ENCODE measurements around the gene APBA1. TPM values are rescaled to one million over a fixed set of nuclear protein-coding genes. Genes with fewer than 3 reads are reported as not detected.
"Not testable (repeated sequence)": the region's sequence is repeated elsewhere in the genome, so short reads cannot be mapped to it uniquely, and the experiment has no call there.

The APBA1 gene
- total RNA-seq, 1 experiment from 2014 or later, result 0.52 TPM

DNA sequence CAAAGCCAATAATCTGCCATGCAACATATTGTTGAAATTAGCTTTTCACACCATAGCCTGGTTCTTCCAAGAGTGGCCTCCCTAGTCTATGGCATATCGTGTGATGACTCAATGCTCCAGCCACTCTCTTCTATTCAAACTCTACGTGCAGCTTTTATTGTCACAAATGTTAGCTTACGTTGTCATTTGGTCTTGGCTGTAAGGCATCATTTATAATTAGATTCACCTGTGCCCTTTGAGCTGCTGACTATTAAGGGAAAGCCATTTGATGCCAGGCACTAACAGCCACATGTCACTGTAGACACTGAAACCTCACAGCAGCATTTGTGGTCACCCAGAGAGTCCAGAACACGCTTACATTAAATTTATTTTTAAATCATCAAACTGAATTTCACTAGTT, 66.8 kb downstream of the APBA1 start:
- H3K36me3 ChIP-seq (replicated peaks; ENCODE audit: control insufficient read depth, insufficient read depth, low read length), result no peaks in the 10 kb centered on the region
- no peaks in the 10 kb centered on the region for H3K27me3 ChIP-seq (ENCODE audit: control insufficient read depth, insufficient read depth, low read length)
- H3K4me3 ChIP-seq (ENCODE audit: insufficient read depth, low read depth, low read length), result no peak overlapping the region
- no peak for DNase-seq

GRCh38 chr9:69604568-69605219, 67.5 kb downstream of the APBA1 start:
- H3K27me3 ChIP-seq (ENCODE audit: control insufficient read depth, insufficient read depth, low read length), result no peaks in the 10 kb centered on the region
- H3K4me3 ChIP-seq (ENCODE audit: insufficient read depth, low read depth, low read length), result no peak overlapping the region

GRCh38 chr9:69603656-69604055, 68.5 kb downstream of the APBA1 start:
- Histone ChIP-seq H3K4me3 (ENCODE audit: insufficient read depth, low read depth, low read length) (no peak overlapping the region), H3K36me3 (replicated peaks; ENCODE audit: control insufficient read depth, insufficient read depth, low read length) (no peaks in the 10 kb centered on the region), H3K27me3 (ENCODE audit: control insufficient read depth, insufficient read depth, low read length) (no peaks in the 10 kb centered on the region)
- DNase-seq, result no peak

More at GRCh38 chr9:69604568-69605219, 67.5 kb downstream of the APBA1 start:
- DNase-seq, result no peak
- H3K36me3 ChIP-seq (replicated peaks; ENCODE audit: control insufficient read depth, insufficient read depth, low read length), result no peaks in the 10 kb centered on the region

DNA sequence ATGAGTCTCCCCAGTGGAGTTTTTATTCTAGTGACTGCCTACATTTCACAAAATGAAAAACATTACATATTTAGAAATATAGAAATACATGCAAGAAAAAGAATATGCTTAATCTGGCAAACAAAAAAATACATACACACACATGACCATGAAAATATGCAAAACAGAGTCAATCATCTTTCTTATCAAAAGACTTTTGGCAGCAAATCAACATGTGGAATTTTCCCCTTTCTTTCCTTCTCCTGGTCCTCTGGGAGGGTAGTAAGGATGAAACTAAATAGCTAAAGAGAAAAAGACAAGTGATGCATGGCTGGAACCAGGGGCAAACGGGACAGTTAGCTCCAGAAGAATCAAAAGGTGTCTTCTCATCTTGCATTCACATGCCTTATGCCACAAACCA, 69.4 kb downstream of the APBA1 start:
- DNase-seq, result no peak
- Histone ChIP-seq H3K4me3 (ENCODE audit: insufficient read depth, low read depth, low read length) (no peak overlapping the region), H3K36me3 (replicated peaks; ENCODE audit: control insufficient read depth, insufficient read depth, low read length) (no peaks in the 10 kb centered on the region), H3K27me3 (ENCODE audit: control insufficient read depth, insufficient read depth, low read length) (no peaks in the 10 kb centered on the region)

GRCh38 chr9:69601698-69602097, 70.5 kb downstream of the APBA1 start:
- H3K36me3 ChIP-seq (replicated peaks; ENCODE audit: control insufficient read depth, insufficient read depth, low read length), result no peaks in the 10 kb centered on the region
- DNase-seq, result no peak
- no peak overlapping the region for H3K4me3 ChIP-seq (ENCODE audit: insufficient read depth, low read depth, low read length)
- no peaks in the 10 kb centered on the region for H3K27me3 ChIP-seq (ENCODE audit: control insufficient read depth, insufficient read depth, low read length)

GRCh38 chr9:69600314-69601047, 71.7 kb downstream of the APBA1 start:
- H3K27me3 ChIP-seq (ENCODE audit: control insufficient read depth, insufficient read depth, low read length), result no peaks in the 10 kb centered on the region
- no peak overlapping the region for H3K4me3 ChIP-seq (ENCODE audit: insufficient read depth, low read depth, low read length)
- no peaks in the 10 kb centered on the region for H3K36me3 ChIP-seq (replicated peaks; ENCODE audit: control insufficient read depth, insufficient read depth, low read length)
- no peak for DNase-seq

DNA sequence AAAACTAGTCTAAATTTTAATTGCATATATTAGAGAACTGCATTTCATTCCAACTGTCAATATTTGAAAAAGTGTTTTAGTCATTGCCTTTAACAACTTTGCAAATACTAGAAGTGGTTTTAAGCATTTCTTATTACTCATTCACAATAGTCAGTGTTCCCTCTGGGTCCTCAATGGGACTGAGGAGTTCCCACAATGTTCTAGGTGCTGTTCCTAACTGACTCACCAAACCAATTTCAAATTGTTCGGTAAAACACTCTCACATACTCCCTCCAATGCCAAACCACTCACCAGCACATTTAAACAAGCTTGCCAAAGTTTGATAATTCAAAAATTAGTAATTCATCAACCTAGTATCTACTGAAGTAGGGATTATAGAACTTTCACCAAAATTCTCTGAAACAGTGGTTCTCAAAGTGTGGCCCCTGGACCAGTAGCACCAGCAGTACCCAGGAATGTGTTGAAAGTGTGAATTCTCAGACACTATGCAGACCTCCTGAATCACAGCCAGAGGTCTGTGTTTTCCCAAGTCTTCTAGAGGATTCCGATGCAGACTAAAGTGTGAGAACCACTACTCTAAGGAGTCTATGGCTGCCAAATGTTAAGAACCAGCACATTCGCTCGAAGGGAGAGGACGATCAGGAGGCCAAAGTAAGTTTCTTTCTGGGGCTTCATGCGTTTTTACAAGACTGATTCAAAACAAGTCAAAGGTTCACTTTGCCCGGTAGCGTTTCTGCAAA, 72.8 kb downstream of the APBA1 start:
- no peak overlapping the region for H3K4me3 ChIP-seq (ENCODE audit: insufficient read depth, low read depth, low read length)
- H3K27me3 ChIP-seq (ENCODE audit: control insufficient read depth, insufficient read depth, low read length), result no peaks in the 10 kb centered on the region
- DNase-seq, result no peak
- H3K36me3 ChIP-seq (replicated peaks; ENCODE audit: control insufficient read depth, insufficient read depth, low read length), result no peaks in the 10 kb centered on the region

- not testable (repeated sequence) for H3K4me3 ChIP-seq (ENCODE audit: insufficient read depth, low read depth, low read length); H3K27me3 ChIP-seq (ENCODE audit: control insufficient read depth, insufficient read depth, low read length); H3K36me3 ChIP-seq (replicated peaks; ENCODE audit: control insufficient read depth, insufficient read depth, low read length); DNase-seq
Observed at GRCh38 chr9:69596906-69597305, 75.3 kb downstream of the APBA1 start.

DNA sequence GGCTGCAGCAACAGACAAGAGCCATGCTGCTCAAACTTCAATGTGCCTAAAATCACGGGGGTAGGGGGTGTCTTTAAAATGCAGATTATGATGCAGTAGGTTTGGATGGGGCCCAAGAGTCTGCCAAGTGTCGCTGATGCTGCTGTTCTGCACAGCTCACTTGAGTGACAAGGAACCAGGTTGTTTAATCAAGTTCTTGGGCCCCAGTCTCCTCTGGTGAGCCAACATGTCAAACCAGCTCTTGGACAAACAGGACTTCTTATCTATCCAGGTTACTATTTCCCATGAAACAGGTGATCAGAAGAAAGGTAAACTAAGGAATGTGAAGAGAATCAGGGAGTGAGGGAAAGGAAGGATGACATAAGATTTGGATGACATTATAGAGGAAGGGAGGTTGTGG, 78.0 kb downstream of the APBA1 start:
- no peak for DNase-seq

DNA sequence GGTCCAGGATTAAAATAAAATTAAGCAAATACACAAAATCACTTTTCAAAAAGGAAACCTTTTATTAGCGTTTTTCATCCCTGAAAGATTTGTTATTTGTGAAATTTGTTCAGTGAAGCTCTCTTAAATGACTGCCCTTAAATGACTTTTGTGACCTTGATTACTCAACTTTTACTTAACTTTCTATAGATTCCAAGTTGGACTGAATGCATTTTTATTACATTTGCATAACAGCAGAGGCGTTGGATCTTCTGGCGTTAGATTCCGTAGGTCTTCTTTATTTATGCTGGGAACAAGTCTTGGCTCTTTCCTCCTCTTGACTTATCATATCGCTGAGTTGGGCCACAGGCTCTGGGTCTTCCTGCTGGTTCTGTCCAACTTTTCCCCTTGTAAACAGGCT, 78.4 kb downstream of the APBA1 start:
- no peak for DNase-seq
- Histone ChIP-seq H3K36me3 (replicated peaks; ENCODE audit: control insufficient read depth, insufficient read depth, low read length) (no peaks in the 10 kb centered on the region), H3K4me3 (ENCODE audit: insufficient read depth, low read depth, low read length) (no peak overlapping the region), H3K27me3 (ENCODE audit: control insufficient read depth, insufficient read depth, low read length) (peaks cover 2% of the 10 kb centered on the region; the same call in 1 of the 2 replicates)

More for the DNA sequence above, 78.0 kb downstream of the APBA1 start:
- Histone ChIP-seq H3K27me3 (ENCODE audit: control insufficient read depth, insufficient read depth, low read length) (peaks cover 2% of the 10 kb centered on the region; the same call in 1 of the 2 replicates), H3K4me3 (ENCODE audit: insufficient read depth, low read depth, low read length) (no peak overlapping the region), H3K36me3 (replicated peaks; ENCODE audit: control insufficient read depth, insufficient read depth, low read length) (no peaks in the 10 kb centered on the region)

GRCh38 chr9:69593301-69593700, 78.9 kb downstream of the APBA1 start:
- no peak overlapping the region for H3K4me3 ChIP-seq (ENCODE audit: insufficient read depth, low read depth, low read length)
- no peak for DNase-seq
- H3K36me3 ChIP-seq (replicated peaks; ENCODE audit: control insufficient read depth, insufficient read depth, low read length), result no peaks in the 10 kb centered on the region
- H3K27me3 ChIP-seq (ENCODE audit: control insufficient read depth, insufficient read depth, low read length), result peaks cover 2% of the 10 kb centered on the region; the same call in 1 of the 2 replicates

GRCh38 chr9:69590266-69590665, 81.9 kb downstream of the APBA1 start:
- Histone ChIP-seq H3K36me3 (replicated peaks; ENCODE audit: control insufficient read depth, insufficient read depth, low read length) (no peaks in the 10 kb centered on the region), H3K27me3 (ENCODE audit: control insufficient read depth, insufficient read depth, low read length) (peaks cover 9% of the 10 kb centered on the region), H3K4me3 (ENCODE audit: insufficient read depth, low read depth, low read length) (no peak overlapping the region)
- DNase-seq, result no peak

- DNase-seq, result no peak
- Histone ChIP-seq H3K4me3 (ENCODE audit: insufficient read depth, low read depth, low read length) (no peak overlapping the region), H3K27me3 (ENCODE audit: control insufficient read depth, insufficient read depth, low read length) (peaks cover 15% of the 10 kb centered on the region), H3K36me3 (replicated peaks; ENCODE audit: control insufficient read depth, insufficient read depth, low read length) (no peaks in the 10 kb centered on the region)
Observed at GRCh38 chr9:69589156-69589555, 83.0 kb downstream of the APBA1 start.

GRCh38 chr9:69585571-69585970, 86.6 kb downstream of the APBA1 start:
- peaks cover 46% of the 10 kb centered on the region for H3K27me3 ChIP-seq (ENCODE audit: control insufficient read depth, insufficient read depth, low read length)
- no peak overlapping the region for H3K4me3 ChIP-seq (ENCODE audit: insufficient read depth, low read depth, low read length)
- no peak for DNase-seq

GRCh38 chr9:69584759-69585158, 87.4 kb downstream of the APBA1 start:
- DNase-seq, result no peak
- peaks cover 52% of the 10 kb centered on the region for H3K27me3 ChIP-seq (ENCODE audit: control insufficient read depth, insufficient read depth, low read length)
- no peak overlapping the region for H3K4me3 ChIP-seq (ENCODE audit: insufficient read depth, low read depth, low read length)
- no peaks in the 10 kb centered on the region for H3K36me3 ChIP-seq (replicated peaks; ENCODE audit: control insufficient read depth, insufficient read depth, low read length)

More at GRCh38 chr9:69585571-69585970, 86.6 kb downstream of the APBA1 start:
- no peaks in the 10 kb centered on the region for H3K36me3 ChIP-seq (replicated peaks; ENCODE audit: control insufficient read depth, insufficient read depth, low read length)

All from H7 (cell line).